Hepatocyte (in vitro differentiated cells): ENCODE data around the gene CPNE4. TPM values are rescaled to one million over a fixed set of nuclear protein-coding genes. Genes with fewer than 3 reads are reported as not detected.

ENCODE experiments used
- DNase-seq: peaks from one replicate; pipeline ENCODE4 v3.0.0-alpha.2; 2016; ENCODE audit warnings: low spot score
- H2AFZ ChIP-seq: fragments of 200-600 bp; sonication (generic); 2 replicates; pipeline ENCODE4 v1.6.0; 2016; ENCODE audit warnings: antibody characterized with exemption, mild to moderate bottlenecking
- H3K27ac ChIP-seq: fragments of 200-600 bp; sonication (generic); 2 replicates; pipeline ENCODE4 v1.5.1; 2016; ENCODE audit warnings: mild to moderate bottlenecking
- H3K27me3 ChIP-seq: fragments of 200-600 bp; sonication (generic); 2 replicates; pipeline ENCODE4 v1.6.1; 2016
- H3K36me3 ChIP-seq: fragments of 200-600 bp; sonication (generic); replicated peaks from 2 replicates; pipeline ENCODE4 v1.5.1; 2016; ENCODE audit warnings: low read depth; ENCODE audit not compliant: insufficient read depth
- H3K4me1 ChIP-seq: fragments of 200-600 bp; sonication (generic); 2 replicates; pipeline ENCODE4 v1.5.1; 2016; ENCODE audit warnings: mild to moderate bottlenecking, moderate library complexity; ENCODE audit not compliant: insufficient read depth
- H3K4me2 ChIP-seq: fragments of 200-600 bp; sonication (generic); 2 replicates; pipeline ENCODE4 v1.6.0; 2016
- H3K4me3 ChIP-seq: fragments of 200-600 bp; sonication (generic); 2 replicates; pipeline ENCODE4 v1.5.1; 2016; ENCODE audit warnings: mild to moderate bottlenecking
- H3K79me2 ChIP-seq: fragments of 200-600 bp; sonication (generic); 2 replicates; pipeline ENCODE4 v1.6.0; 2017; ENCODE audit warnings: mild to moderate bottlenecking
- H3K9me2 ChIP-seq: fragments of 200-600 bp; sonication (generic); replicated peaks from 2 replicates; pipeline ENCODE4 v1.6.0; 2017; ENCODE audit warnings: mild to moderate bottlenecking; ENCODE audit not compliant: insufficient read depth
- H3K9me3 ChIP-seq: fragments of 200-600 bp; sonication (generic); 2 replicates; pipeline ENCODE4 v1.5.1; 2016; ENCODE audit warnings: low read depth, mild to moderate bottlenecking
- H4K20me1 ChIP-seq: fragments of 200-600 bp; sonication (generic); 2 replicates; pipeline ENCODE4 v1.6.0; 2016; ENCODE audit warnings: mild to moderate bottlenecking; ENCODE audit not compliant: insufficient read depth, poor library complexity, severe bottlenecking
- CTCF ChIP-seq: fragments of 200-600 bp; sonication (generic); IDR thresholded peaks from 2 replicates; pipeline ENCODE4 v1.5.1; 2016; ENCODE audit warnings: antibody characterized with exemption, mild to moderate bottlenecking; ENCODE audit not compliant: poor library complexity
- EZH2 ChIP-seq: fragments of 200-600 bp; sonication (generic); IDR thresholded peaks from 2 replicates; pipeline ENCODE4 v1.6.1; 2016; ENCODE audit warnings: antibody characterized with exemption, mild to moderate bottlenecking, borderline replicate concordance
- EZH2phosphoT487 ChIP-seq: fragments of 200-600 bp; sonication (generic); IDR thresholded peaks from one replicate; pipeline ENCODE4 v1.6.1; 2018; ENCODE audit warnings: antibody characterized with exemption, mild to moderate bottlenecking, low read depth, moderate library complexity; ENCODE audit not compliant: unreplicated experiment, severe bottlenecking
- WGBS: methylation state at CpG from one replicate; pipeline ENCODE4 v1.1.6; 2016; ENCODE audit warnings: low lambda C conversion rate; ENCODE audit errors: missing lambda C conversion rate; 5-methylcytosine and 5-hydroxymethylcytosine counted together
- polyA plus RNA-seq: library from polyadenylated mRNA; unstranded; fragments of >200 nt; fragmentation: Nextera tagmentation; extraction: Ambion mirVana; gene quantifications from 2 replicates; pipeline ENCODE4 v1.2.1, GENCODE V29; 2016
- total RNA-seq: library from RNA; depleted of rRNA; stranded (reverse); fragments of >200 nt; gene quantifications from 2 replicates; pipeline ENCODE4 v1.2.3, GENCODE V29; 2014

CPNE4 gene
- total and polyA plus RNA-seq, 2 experiments from 2014 or later, result 0.37 to 0.52 TPM

- no peak overlapping the region for H3K27ac ChIP-seq
- no peaks in the 10 kb centered on the region for H3K9me3 ChIP-seq
- H3K9me2 ChIP-seq, result no peaks in the 10 kb centered on the region
- H3K4me2 ChIP-seq, result no peak overlapping the region
- no peak overlapping the region for H2AFZ ChIP-seq
- H3K4me1 ChIP-seq, result no peaks in the 10 kb centered on the region
- H3K27me3 ChIP-seq, result peaks cover 28% of the 10 kb centered on the region
- TF ChIP-seq CTCF (no peak), EZH2phosphoT487 (no peak), EZH2 (no peak)
- H3K36me3 ChIP-seq, result no peaks in the 10 kb centered on the region
- DNase-seq, result no peak
- H4K20me1 ChIP-seq, result no peaks in the 10 kb centered on the region
- WGBS, result 84% methylated on average over 7 of the region's 7 CpGs
- no peak overlapping the region for H3K4me3 ChIP-seq
- no peaks in the 10 kb centered on the region for H3K79me2 ChIP-seq
Observed at GRCh38 chr3:132022914-132023313, 11.9 kb downstream of the CPNE4 start.

- DNase-seq, result no peak
- WGBS, result 45% methylated on average over 3 of the region's 3 CpGs
Observed at GRCh38 chr3:132020058-132020457, 14.8 kb downstream of the CPNE4 start.

GRCh38 chr3:132017137-132017536, 17.7 kb downstream of the CPNE4 start:
- no peak for DNase-seq
- 94% methylated on average over 3 of the region's 3 CpGs for WGBS
- no peak for TF ChIP-seq CTCF
- TF ChIP-seq EZH2phosphoT487, result no peak
- no peak for TF ChIP-seq EZH2
- no peak overlapping the region for H3K4me3 ChIP-seq
- no peaks in the 10 kb centered on the region for H3K9me2 ChIP-seq
- no peaks in the 10 kb centered on the region for H3K79me2 ChIP-seq
- H4K20me1 ChIP-seq, result no peaks in the 10 kb centered on the region
- no peaks in the 10 kb centered on the region for H3K4me1 ChIP-seq
- no peak overlapping the region for H2AFZ ChIP-seq
- H3K36me3 ChIP-seq, result no peaks in the 10 kb centered on the region
- H3K27me3 ChIP-seq, result peaks cover 32% of the 10 kb centered on the region
- H3K27ac ChIP-seq, result no peak overlapping the region
- no peaks in the 10 kb centered on the region for H3K9me3 ChIP-seq
- no peak overlapping the region for H3K4me2 ChIP-seq

More at GRCh38 chr3:132020058-132020457, 14.8 kb downstream of the CPNE4 start:
- TF ChIP-seq EZH2phosphoT487 (no peak), CTCF (no peak), EZH2 (no peak)
- Histone ChIP-seq H4K20me1 (no peaks in the 10 kb centered on the region), H2AFZ (no peak overlapping the region), H3K4me1 (no peaks in the 10 kb centered on the region), H3K9me2 (no peaks in the 10 kb centered on the region), H3K79me2 (no peaks in the 10 kb centered on the region), H3K9me3 (no peaks in the 10 kb centered on the region), H3K4me2 (no peak overlapping the region), H3K27ac (no peak overlapping the region), H3K36me3 (no peaks in the 10 kb centered on the region), H3K27me3 (peaks cover 32% of the 10 kb centered on the region), H3K4me3 (no peak overlapping the region)
